BJ (cell line): ENCODE data around the gene WDR64. TPM values are rescaled to one million over a fixed set of nuclear protein-coding genes. Genes with fewer than 3 reads are reported as not detected.

ENCODE experiments used
- CTCF ChIA-PET: fragments of 350-600 bp; formaldehyde crosslinking; extraction: SDS; loops from one replicate; lab custom pipeline; 2021; ENCODE audit warnings: antibody characterized with exemption, inconsistent platforms; lab: Yijun Ruan, JAX
- POLR2A ChIA-PET: fragments of 300-600 bp; sonication (Branson Sonifier 250); formaldehyde crosslinking; extraction: SDS; loops from one replicate; lab custom pipeline; 2021; ENCODE audit warnings: antibody characterized with exemption; lab: Charles Lee
- DNase-seq: peaks from one replicate; pipeline ENCODE4 v3.0.0-alpha.2; 2011; ENCODE audit warnings: low read depth
- H3K27me3 ChIP-seq: 2 replicates; pipeline ENCODE4 v1.6.0; 2011; ENCODE audit warnings: low read length; ENCODE audit not compliant: control insufficient read depth, insufficient read depth
- H3K36me3 ChIP-seq: 2 replicates; pipeline ENCODE4 v1.5.1; 2011; ENCODE audit warnings: low read length; ENCODE audit not compliant: control insufficient read depth, insufficient read depth
- H3K4me3 ChIP-seq: 2 replicates; pipeline ENCODE4 v1.5.1; 2011; ENCODE audit warnings: low read depth, mild to moderate bottlenecking, control low read depth, low read length
- polyA plus RNA-seq: library from polyadenylated mRNA; depleted of rRNA; stranded (reverse); fragments of >200 nt; gene quantifications from 2 replicates; pipeline ENCODE4 v1.2.3, GENCODE V29; 2011
- TF ChIP-seq, protein P1 (sequence below): IDR thresholded peaks from 2 replicates; pipeline ENCODE4 v1.5.1; 2011; ENCODE audit warnings: low read depth, mild to moderate bottlenecking, control low read depth, inconsistent platforms, low read length, moderate library complexity; ENCODE audit not compliant: insufficient read depth

Gene WDR64
- polyA plus RNA-seq, 1 experiment, result not detected

DNA sequence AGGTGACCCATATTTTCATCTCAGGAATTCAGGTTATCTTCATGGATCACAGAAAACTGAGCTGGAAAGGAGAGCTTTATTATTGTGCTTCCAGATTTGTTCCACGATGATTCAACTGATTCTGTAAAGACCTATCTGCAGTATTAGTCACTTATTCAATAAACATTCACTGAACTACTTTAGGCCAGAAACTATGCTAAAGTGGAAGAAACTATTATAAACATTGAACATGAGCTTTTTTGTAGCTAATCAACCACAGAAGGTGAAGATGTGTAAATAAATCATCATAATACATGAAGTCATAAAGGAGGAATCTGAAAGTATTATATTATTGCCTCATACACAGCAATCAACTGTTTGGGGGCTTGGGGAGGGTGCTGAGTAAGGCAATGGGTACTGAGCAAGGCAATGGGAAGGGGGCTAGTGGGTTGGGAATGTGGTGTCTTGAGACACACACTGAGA, 165.3 kb downstream of the WDR64 start:
- H3K4me3 ChIP-seq, result no peak overlapping the region
- peak; percentile 78 for DNase-seq
- no peaks in the 10 kb centered on the region for H3K27me3 ChIP-seq
- no peaks in the 10 kb centered on the region for H3K36me3 ChIP-seq
- POLR2A ChIA-PET, result interaction anchor here (0.7 to 1.0 kb wide), 2 partner anchors 17 to 207 kb away, joined by 3 to 4 read pairs; no protein-coding TSS in a partner anchor
- TF ChIP-seq, protein P1, sequence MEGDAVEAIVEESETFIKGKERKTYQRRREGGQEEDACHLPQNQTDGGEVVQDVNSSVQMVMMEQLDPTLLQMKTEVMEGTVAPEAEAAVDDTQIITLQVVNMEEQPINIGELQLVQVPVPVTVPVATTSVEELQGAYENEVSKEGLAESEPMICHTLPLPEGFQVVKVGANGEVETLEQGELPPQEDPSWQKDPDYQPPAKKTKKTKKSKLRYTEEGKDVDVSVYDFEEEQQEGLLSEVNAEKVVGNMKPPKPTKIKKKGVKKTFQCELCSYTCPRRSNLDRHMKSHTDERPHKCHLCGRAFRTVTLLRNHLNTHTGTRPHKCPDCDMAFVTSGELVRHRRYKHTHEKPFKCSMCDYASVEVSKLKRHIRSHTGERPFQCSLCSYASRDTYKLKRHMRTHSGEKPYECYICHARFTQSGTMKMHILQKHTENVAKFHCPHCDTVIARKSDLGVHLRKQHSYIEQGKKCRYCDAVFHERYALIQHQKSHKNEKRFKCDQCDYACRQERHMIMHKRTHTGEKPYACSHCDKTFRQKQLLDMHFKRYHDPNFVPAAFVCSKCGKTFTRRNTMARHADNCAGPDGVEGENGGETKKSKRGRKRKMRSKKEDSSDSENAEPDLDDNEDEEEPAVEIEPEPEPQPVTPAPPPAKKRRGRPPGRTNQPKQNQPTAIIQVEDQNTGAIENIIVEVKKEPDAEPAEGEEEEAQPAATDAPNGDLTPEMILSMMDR, result no peak
- CTCF ChIA-PET, result interaction anchor here (1.0 to 2.9 kb wide), 3 partner anchors 9 to 207 kb away, joined by 3 to 13 read pairs (median 3); no protein-coding TSS in a partner anchor

DNA sequence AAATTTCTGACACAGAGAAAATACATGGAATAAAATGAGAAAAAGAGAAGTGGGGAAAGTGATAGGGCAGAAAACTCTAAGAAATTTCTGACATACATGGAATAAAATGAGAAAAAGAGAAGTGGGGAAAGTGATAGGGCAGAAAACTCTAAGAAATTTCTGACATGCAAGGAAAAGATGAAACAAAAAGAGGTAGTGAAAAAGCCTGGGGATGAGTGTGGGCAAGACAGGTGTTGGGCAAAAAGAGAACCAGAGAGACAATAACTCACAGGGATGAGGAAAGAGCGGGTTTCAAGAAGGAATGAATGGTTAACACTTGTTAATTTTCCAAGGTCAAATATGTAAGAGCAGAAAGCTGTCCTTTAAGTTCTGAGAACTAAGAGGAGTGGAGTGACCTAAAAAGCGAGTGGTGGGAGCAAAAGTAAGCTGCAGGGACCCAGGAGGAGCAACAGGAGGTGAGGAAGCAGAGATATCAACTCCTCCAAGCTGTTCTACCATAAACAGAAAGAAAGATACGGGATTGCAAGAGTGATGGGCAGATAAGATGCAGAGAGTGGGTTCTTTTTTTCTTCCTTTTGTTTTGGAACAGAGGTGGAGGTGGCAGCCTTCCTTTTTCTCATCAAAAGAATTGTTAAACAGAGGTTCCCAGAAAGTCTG, 166.0 kb downstream of the WDR64 start:
- Histone ChIP-seq H3K4me3 (no peak overlapping the region), H3K27me3 (no peaks in the 10 kb centered on the region), H3K36me3 (no peaks in the 10 kb centered on the region)
- TF ChIP-seq, protein P1, result no peak
- POLR2A ChIA-PET, result no interaction called here
- CTCF ChIA-PET, result interaction anchor here (2.9 kb wide), 1 partner anchor 208 kb away, joined by 13 read pairs; no protein-coding TSS in a partner anchor
- DNase-seq, result no peak

DNA sequence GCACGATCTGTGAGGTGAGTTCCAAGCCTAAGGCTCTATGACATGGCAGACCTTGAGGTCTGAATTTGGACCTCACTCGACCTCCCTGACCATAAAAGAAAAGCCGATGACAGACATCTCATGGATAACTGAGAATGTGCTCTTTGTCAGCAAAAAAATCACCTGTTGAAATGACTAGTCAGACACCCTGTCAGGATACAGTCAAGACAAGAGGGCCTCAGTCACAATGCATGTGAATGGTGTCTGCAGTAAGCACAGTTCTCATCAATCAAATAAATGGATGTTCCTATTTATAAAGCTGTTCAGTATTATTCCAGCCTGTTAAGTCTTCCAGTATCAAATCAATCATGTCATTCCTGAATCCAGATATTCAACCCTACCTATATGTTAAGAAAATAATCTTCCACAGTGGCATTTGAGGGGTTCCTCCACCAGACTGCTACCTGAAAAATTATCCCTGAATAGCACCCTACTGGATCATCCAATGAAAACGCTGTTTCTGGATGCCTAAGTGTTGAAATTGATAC, 167.3 kb downstream of the WDR64 start:
- DNase-seq, result no peak
- ChIA-PET POLR2A (no interaction called here), CTCF (no interaction called here)
- H3K4me3 ChIP-seq, result no peak overlapping the region
- TF ChIP-seq, protein P1, result no peak
- no peaks in the 10 kb centered on the region for H3K36me3 ChIP-seq
- no peaks in the 10 kb centered on the region for H3K27me3 ChIP-seq

DNA sequence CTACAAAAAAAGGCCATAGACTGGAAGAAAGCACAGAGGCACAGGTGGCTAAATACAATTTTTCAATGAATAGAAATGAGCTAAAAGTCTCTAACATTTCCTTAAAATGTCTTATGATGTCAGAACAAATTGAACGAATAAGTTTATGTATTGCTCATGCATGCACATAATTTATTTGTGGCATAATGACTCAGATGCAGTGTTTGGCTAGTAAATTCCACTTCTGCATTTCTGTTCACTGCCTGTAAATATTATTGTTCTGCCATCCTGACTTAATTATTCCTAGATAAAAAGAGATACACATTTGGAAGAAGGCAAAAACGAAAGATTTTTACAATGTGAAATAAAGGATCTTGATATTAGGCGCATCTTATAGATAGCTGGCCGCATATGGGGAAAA, 169.3 kb downstream of the WDR64 start:
- DNase-seq, result peak; percentile 66
- ChIA-PET CTCF (interaction anchor here (0.7 kb wide), 1 partner anchor 1657 kb away, joined by 3 read pairs; no protein-coding TSS in a partner anchor), POLR2A (no interaction called here)
- H3K36me3 ChIP-seq, result no peaks in the 10 kb centered on the region
- no peak overlapping the region for H3K4me3 ChIP-seq
- TF ChIP-seq, protein P1, result no peak
- H3K27me3 ChIP-seq, result no peaks in the 10 kb centered on the region

DNA sequence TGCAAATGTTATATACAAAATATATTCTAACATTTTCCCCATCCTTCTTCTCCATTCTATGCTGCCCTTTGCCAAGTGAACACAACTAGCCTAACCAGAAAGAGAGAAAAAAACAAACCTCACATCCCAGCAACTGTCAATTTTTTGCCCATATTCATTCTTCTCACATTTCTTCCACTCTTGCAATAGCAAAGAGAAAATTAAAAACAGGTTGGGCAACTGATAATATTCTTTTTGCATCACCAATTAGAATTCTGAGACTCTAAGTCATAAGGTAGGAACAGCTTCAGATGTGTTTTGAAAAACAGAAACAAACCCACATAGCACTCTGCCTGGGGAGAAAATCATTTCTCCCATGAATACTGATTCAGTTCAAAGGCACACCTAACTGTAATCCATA, 170.8 kb downstream of the WDR64 start:
- Histone ChIP-seq H3K4me3 (no peak overlapping the region), H3K27me3 (no peaks in the 10 kb centered on the region), H3K36me3 (no peaks in the 10 kb centered on the region)
- DNase-seq, result no peak
- ChIA-PET CTCF (interaction anchor here (1.7 kb wide), 1 partner anchor 12 kb away, joined by 5 read pairs; no protein-coding TSS in a partner anchor), POLR2A (no interaction called here)
- TF ChIP-seq, protein P1, result no peak
